ENCODE data around the gene MRPL27.
"Not testable (repeated sequence)": the region's sequence is repeated elsewhere in the genome, so short reads cannot be mapped to it uniquely, and the experiment has no call there.

The MRPL27 gene

DNA sequence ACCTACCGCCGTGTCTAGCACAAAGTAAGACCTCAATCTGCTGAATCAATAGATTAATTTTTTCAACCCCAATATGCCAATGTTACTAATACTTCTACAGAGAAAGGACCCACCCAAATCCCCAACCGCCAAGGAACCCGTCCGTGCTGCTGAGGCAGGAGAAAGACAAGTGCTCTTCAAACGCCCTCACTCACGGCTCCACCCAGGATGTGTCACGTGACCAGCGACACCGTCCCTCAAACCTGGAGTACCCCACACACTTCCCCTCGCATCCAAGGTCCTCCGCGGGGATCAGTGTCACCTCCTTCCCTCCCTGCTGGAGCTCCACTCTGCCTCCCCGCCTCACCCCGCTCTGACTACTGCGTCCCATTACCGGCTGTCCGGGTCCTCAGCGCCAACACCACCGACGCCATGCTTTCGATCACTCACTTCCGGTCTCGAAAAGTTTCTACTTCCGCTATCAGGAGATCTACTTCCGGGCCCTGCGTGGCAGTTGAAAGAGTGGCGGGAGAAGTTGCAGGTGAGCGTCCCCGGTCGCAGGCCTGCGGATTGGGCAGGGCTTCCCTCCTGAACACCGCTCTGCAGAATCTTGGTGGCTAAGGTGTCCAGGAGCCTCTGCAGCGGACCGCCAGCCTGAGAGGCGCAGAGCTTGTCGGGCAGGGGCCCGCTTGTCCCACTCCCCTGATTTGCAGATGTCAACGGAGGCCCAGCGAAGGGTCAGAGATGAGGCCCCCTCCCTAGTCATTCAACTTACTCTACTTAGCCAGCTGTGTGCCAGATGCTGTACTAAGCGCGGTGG is at the start of gene MRPL27, which contains the start of gene EME1:
TSS of gene MRPL27 (minus strand) at position 427 of the 799 bp plus-strand sequence. CDS start at position 413, 14 bp downstream.
TSS of gene EME1 (plus strand) at position 472 of the 799 bp plus-strand sequence. CDS start 1,980 bp downstream, outside the sequence.
- DNase-seq: peak in 57 of 58 donors; percentile 52 to 97 (median 90)

DNA sequence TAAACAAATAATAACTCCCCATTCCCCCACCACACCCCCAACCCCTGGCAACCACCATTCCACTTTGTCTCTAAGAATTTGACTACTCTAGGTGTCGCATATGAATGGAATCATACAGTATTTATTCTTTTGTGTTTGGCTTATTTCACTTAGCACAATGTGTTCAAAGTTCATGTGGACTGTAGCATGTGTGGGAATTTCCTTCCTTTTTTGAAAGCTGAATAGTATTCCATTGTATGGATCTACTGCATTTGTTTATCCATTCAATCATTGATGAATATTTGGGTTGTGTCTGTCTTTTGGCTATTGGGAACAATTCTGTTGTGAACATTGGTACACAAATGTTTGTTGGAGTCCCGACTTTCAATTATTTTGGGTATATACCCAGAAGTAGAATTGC is 49.8 kb upstream of the MRPL27 start:
- no peak for DNase-seq

DNA sequence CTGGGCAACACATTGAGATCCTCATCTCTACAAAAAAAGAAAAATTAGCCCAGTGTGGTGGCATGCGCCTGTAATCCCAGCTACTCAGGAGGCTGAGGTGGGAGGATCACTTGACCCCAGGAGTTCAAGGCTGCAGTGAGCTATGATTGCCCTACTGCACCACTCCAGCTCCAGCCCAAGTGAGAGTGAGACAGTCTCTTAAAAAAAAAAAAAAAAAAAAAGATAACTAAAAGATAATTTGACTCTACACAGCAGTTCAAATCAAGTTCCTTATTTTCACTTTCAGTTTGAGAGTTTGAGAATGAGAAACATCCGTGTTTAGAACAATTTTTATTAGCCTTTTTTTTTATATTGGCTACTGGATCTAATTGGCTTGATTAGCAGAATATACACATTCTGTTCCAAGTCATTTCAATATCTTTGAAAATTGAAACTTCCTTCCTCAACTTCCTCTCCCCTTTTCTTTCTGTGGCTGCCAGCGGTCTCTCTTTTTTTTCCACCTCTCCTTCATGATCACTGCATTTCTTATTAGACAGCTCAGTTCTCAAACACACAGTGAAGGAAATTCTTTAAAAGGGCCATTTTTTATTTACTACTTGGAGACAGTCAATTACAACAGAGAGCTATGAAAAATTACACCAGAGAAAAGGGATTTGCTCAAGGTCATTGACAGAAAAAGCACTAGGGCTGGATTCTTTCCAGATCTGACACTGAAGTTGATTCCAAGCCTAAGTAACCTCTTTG is 48.5 kb upstream of the MRPL27 start:
- no peak for DNase-seq

DNA sequence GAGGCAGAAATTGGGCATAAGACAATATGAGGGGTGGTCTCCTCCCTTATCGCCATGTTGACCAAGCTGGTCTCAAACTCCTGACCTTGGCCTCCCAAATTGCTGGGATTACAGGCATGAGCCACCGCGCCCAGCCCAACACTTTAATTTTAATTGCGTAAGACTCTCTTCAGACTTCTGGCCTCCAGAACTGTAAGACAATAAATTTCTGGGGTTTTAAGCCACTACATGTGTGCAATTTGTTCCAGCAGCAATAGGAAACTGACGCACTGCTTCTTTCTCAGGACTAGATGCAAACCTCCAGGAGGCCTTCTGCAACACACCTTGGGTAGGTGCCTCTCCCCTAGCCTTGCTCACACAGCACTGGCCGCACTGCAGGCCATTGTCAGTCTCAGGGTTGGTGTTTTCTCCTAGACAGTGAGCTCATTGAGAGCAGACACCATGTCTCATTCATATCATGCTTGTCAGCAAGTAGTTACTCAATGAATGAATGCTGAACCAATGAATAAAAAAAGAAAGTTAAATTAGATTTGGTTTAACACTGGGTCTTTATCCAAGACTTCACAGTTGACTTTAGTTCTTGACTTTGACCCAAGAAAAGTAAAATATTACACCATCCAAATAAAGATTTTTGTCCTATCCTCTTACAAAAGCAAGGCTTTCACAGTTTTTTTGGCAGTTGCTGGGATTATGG is 47.6 kb upstream of the MRPL27 start:
- DNase-seq: no peak

DNA sequence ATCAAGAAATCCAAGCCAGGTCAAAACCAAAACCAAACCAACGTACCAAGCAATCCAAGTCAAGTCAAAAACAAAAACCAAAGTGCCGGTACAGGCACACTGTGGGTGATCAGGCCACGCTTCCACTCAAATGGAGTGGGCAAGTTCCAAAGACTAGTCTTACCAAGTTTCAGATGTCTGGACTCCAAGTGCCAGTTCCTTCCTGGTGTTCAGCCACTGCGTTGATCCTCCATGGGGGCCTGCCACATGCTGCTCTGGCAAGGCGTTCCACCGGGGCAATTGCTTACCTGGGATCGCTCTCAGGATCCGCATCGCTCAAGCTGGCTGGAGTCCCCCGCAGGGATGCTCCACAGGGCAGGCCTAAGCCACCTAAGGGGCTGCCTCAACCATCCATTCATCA is 46.6 kb upstream of the MRPL27 start:
- not testable (repeated sequence) for DNase-seq

DNA sequence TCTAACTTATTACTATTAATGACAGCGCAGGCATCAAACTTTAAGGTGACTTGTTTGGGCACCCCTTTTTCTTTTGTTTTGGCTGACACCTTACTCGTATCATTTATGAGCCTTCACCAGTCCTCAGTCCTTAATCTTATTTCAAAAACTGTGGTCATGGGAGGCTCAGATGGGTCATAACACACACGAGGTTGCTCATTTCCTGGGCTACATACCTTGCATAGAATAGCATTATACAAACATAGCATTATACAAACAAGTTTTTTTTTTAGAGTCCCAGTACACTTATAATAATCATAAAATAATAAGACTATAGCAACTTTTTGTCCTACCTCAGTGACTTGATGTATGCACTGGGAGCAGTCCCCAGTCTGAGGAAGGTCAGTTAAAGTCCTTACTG is 41.8 kb upstream of the MRPL27 start:
- no peak for DNase-seq

DNA sequence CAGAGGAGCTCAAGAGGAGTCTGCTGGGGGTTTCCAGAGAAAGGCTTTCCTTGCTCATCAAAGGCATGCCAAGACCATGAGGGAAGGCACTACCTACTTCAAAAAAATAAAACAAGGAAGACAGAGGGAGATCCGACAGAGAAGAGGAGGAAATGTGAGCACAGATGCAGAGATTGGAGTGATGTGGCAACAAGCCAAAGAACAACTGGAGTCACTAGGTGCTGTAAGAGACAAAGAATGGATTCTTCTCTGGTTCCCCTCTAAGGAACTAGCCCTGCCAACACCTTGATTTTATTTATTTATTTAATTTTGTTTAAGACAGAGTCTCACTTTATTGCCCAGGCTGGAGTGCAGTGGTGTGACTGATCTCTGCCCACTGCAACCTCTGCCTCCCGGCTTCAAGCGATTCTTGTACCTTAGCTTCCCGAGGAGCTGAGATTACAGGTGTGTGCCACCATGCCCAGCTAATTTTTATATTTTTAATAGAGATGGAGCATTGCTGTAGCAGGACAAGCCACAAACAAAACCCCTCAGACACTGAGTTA is 39.3 kb upstream of the MRPL27 start:
- no peak for DNase-seq

DNA sequence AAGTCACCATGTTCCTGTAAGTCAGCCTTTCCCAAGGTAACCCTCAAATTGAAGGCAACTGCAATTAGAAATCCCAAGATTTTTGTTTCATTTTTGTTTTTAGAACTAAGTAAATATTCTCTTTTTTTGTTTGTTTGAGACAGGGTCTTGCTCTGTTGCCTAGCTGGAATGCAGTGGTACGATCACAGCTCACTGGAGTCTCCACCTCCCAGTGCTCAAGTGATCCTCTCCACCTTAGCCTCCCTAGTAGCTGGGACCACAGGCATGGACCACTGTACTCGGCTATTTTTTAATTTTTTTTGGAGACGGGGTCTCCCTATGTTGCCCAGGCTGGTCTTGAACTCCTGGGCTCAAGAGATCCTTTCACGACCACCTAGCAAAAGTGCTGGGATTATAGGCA is 34.9 kb upstream of the MRPL27 start:
- DNase-seq: no peak

DNA sequence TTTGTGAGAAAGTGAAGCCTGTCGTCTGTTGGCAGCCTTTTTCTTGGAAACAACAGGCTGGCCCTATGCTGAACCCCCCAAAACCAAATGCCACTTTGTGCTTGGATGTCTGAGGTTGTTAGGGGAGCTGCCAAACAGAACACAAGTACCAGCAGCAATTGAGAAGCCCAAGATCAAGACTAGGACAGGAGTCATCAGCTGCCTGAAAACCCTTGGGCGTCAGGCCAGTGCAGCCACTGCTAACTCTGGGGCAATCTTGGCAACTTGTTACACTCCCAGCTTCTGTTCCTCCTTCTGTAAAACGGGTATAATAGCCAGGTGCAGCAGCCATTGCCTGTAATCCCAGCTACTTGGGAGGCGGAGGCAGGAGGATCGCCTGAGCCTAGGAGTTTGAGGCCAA is 33.6 kb upstream of the MRPL27 start:
- peak in 1 of 58 donors; percentile 19 for DNase-seq

DNA sequence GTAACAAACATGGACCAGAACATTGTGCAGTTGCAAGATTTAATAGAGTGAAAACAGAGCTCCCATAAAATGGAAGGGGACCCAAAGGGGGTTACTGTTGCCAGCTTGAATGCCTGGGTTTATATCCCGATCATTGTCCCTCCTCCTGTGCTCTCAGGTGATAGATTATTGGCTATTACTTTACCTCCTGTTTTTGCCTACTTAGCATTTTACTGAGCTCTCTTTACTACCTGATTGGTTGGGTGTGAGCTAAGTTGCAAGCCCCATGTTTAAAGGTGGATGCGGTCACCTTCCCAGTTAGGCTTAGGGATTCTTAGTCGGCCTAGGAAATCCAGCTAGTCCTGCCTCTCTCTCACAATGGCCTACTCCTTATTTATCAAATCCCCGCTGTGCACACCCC is 32.4 kb upstream of the MRPL27 start:
- DNase-seq: not testable (repeated sequence)

DNA sequence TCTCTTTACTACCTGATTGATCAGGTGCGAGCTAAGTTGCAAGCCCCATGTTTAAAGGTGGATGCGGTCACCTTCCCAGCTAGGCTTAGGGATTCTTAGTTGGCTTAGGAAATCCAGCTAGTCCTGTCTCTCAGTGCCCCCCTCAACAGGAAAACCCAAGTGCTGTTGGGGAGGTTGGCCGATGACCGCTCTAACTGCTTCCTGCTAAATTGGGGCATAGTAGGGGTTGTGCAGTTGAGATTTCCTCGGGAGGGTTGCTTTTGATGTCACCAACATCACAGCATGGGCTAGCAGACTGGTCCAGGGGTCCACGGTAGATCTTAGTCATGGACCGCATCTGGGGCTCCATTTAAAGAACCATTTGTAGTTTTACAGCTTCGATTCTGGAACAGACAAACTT is 26.6 kb upstream of the MRPL27 start:
- DNase-seq: not testable (repeated sequence)

DNA sequence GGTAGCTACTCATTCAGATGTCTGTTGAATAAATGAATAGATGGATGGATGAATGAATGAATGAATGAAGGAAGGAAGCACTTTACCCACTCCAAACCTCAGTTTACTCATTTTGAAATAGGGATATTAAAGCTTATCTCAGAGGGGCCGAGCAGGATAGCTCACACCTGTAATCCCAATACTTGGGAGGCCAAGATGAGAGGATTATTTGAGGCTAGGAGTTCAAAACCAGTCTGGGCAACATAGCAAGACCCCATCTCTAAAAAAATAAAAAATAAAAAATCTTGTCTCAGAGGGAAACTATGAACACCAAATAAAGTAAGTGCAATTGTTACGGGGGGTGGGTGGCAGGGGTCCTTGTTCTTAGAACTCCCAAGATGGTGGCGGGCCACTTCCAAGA is 25.7 kb upstream of the MRPL27 start:
- DNase-seq: not testable (repeated sequence)

DNA sequence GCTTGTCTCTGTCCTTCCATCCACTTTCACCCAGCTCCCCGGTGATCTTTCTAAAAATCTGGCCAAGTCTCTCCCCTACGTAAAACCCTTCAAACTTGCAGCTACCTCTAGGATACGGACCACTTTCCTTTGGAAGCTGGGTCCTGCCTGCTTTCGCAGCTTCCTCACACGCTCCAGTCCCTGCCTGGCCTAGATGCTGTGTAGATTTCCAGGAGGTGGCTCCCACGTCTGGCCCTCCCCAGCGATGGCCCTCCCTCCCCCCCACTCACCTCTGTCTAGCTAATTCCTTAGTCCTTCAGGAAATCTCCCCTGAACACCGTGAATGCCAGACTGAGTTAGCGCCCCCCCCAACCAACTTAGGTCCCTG is 24.9 kb upstream of the MRPL27 start:
- DNase-seq: no peak

DNA sequence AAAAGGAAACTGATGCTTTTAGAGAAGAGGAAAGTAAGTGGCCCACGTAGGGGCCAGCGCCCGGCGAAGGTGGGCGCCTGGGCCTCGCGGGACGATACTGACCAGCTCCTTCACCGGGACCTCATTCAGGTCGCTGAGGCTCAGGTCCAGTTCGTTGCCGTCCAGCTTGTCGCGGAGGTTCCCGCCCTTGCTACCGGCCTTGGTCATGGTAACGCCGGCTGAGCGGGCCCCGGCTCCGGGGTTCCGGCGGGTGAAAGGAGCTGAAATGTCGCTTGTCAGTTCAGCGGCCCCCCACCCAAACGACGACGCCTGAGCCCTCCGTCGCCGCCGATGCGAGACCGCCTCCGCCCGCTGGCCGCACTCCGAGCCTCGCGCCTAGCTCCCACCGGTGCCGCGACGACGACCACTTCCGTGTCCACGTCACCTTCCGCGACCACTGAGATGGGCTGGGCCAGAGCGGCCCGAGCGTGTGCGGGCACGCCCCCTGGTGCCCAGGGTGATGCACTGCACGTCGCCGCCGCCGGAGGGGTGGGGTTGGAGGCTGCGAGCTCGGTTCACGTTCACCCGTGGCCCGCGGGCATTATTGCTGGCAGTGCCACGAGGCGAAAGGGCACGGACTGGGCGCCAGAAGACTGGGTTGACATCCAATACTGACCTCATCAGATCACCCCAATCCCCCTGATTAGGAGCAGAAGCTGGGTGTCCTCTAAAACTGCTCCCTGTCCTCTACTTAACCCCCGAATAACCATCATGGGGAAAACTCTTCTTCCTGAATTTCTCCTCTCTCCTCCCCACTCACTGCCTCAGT is 24.3 kb upstream of the MRPL27 start, which contains the start of gene LRRC59:
TSS of gene LRRC59 (minus strand) at position 413 of the 808 bp plus-strand sequence. CDS start at position 207, 206 bp downstream.
- DNase-seq: peak in 57 of 58 donors; percentile 14 to 89 (median 75)

DNA sequence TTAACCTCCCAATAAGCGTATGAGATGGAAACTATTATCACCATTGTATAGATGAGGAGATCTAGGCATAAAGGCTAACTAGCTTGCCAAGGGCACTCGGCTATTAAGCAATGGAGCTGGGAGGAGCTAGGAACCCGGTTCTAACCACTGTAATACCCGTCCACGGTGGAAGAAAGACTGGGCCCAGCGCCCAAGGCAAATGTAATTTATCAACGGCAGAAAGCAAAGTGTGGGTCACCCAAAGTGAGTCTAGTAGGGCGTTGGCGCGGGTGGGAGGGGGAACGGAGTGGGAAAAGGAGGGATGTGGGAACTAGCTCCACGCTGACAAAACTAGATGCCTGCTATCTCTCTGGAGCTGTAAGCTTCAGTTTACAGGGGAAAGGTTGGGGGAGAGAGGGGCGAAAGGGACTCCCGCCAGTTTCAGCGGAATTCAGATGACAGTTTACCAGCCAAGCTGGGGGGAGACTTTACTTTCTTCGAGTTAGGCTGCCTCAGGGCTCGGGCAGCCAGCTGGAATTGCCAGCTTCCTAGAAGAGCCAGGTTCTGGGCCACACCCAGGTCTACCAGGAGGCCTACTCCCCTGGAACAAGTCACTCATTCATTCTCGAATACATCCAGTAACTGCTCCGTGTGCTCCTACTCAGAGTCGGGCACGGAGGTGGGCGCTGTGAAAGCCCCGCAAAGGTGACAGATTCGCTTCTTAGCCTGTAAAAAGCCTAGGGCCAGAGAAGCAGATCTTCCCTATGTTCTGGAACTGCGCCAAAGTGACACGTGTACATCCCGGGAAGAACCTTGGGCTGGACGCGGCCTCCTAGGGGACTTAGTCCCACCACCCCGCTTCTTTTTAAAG is 23.5 kb upstream of the MRPL27 start:
- peak in 2 of 58 donors; percentile 10 to 19 for DNase-seq

DNA sequence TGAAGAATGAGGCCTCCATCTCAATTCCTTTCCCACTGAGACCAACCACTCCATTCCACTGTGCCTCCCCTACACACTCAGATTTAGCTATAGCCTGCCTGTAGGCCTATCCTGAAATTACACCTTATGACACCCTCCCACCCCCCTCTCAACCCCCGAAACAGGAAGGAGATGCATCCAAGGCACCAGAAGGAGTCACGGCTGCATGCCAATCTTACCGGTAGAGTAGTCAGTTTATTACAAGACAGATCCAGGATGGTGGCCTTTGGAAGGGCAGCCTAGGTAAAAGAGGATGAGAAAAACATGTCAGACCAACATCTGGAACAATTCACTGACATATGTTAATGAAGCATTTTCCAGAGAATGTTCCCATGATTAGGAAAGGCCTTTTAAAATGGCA is 21.7 kb upstream of the MRPL27 start:
- DNase-seq: no peak

DNA sequence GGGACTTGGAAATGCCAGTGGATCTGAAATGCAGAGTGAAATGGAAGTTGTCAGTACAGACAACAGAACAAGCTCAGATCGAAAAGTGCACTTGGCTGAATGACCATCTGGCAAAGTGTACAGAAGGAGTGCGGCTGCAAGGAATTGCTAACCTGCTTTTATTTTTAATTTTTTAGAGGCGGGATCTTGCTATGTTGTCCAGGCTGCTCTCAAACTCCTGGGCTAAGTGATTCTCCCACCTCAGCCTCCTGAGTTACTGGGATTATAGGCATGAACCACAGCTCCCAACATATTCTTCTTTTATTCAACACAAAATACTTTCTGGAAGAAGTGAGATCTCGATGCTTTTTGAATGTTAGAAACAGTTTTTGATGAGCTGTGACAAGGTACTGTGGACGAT is 20.7 kb upstream of the MRPL27 start:
- no peak for DNase-seq

DNA sequence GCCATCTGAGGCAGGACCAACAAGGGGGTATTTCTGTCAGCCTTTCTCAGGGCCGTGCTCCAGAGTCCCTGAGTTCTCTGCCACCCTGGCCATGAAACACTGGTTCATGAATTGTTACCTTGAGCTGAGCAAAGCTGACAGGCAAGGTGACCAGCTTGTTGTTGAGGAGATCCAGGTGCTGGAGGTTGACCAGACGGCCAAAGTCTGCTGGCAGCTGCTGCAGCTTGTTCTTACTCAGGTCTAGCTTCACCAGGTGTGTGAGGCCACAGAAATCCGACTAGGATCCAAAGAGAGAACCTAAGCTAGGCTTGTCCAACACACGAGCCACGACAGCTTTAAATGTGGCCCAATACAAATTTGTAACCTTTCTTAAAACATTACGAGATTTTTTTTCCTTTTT is 19.6 kb upstream of the MRPL27 start:
- DNase-seq: no peak

DNA sequence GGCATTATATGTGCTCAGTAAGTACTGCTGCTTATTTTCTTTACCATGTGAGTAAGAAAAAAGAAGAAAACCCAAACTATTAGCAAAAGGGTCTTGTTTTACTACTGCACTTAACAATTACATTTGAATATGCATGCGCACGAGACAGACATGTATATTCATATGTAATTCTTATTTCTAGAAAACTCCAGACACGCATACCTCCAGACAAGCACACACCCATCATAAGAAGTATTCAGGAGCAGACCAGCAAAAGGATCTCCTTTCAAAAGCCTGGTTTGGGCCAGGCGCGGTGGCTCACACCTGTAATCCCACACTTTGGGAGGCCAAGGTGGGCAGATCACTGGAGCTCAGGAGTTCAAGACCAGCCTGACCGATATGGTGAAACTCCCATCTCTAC is 16.6 kb upstream of the MRPL27 start:
- DNase-seq: no peak

DNA sequence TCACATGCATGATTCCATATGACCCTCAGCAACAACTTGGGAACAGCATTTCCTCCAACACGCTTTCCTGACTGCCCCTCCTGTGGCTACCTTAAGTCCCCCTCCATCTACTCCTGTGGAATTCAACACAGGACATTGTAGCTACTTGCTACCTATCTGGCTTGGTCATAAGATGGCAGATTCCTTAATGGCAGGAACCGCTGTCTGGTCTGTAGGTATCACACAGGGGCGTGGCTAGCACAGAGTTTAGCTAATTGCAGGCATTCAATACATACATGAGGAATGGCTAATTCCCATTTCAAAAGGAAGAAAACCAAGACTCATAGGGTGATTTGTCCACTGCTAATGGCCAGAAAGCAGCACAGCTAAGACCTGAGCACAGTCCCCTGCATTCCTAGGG is 15.7 kb upstream of the MRPL27 start:
- no peak for DNase-seq

All from anterior cingulate cortex (tissue), 58 donors.